ENCODE data around the gene ORC5.

The ORC5 gene

GRCh38 chr7:104175361-104175984 is 32.3 kb downstream of the ORC5 start:
- H3K9ac ChIP-seq (ENCODE audit: low read length) = no peak overlapping the region
- peaks cover 20% of the 10 kb centered on the region; the same call in 1 of the 2 replicates for H3K9me3 ChIP-seq (ENCODE audit: insufficient read depth, low read length)
- H3K9me2 ChIP-seq (replicated peaks; ENCODE audit: insufficient read depth, low read length) = no peaks in the 10 kb centered on the region
- no peak overlapping the region for H3K27ac ChIP-seq (ENCODE audit: low read depth, low read length)
- no peak overlapping the region for H3K4me3 ChIP-seq (ENCODE audit: insufficient read depth, low read length, poor library complexity, severe bottlenecking)
- peaks cover 33% of the 10 kb centered on the region for H3K36me3 ChIP-seq (ENCODE audit: low read length)
- TF ChIP-seq EZH2phosphoT487 (conservative IDR thresholded peaks at IDR 0.05; ENCODE audit: low read length) (no peak), CTCF (IDR thresholded peaks at IDR 0.05; ENCODE audit: insufficient read depth, low read length, poor library complexity, severe bottlenecking) (no peak)
- no peaks in the 10 kb centered on the region for H3F3A ChIP-seq (ENCODE audit: insufficient read depth)
- no peaks in the 10 kb centered on the region for H3K79me2 ChIP-seq (ENCODE audit: insufficient read depth, low read length)
- no peaks in the 10 kb centered on the region for H3K27me3 ChIP-seq (ENCODE audit: low read length)
- no peak overlapping the region for H3K4me2 ChIP-seq (ENCODE audit: low read depth, low read length, poor library complexity, severe bottlenecking)
- H4K20me1 ChIP-seq (ENCODE audit: low read depth, low read length) = no peaks in the 10 kb centered on the region
- H2AFZ ChIP-seq (ENCODE audit: low read depth, low read length, severe bottlenecking) = no peak overlapping the region

- H3K36me3 ChIP-seq (ENCODE audit: low read length) = peaks cover 26% of the 10 kb centered on the region
- H3K9me3 ChIP-seq (ENCODE audit: insufficient read depth, low read length) = peaks cover 15% of the 10 kb centered on the region; the same call in 1 of the 2 replicates
- H3K4me2 ChIP-seq (ENCODE audit: low read depth, low read length, poor library complexity, severe bottlenecking) = no peak overlapping the region
- H3K79me2 ChIP-seq (ENCODE audit: insufficient read depth, low read length) = no peaks in the 10 kb centered on the region
- TF ChIP-seq CTCF (IDR thresholded peaks at IDR 0.05; ENCODE audit: insufficient read depth, low read length, poor library complexity, severe bottlenecking) = no peak
- no peak for TF ChIP-seq EZH2phosphoT487 (conservative IDR thresholded peaks at IDR 0.05; ENCODE audit: low read length)
- H2AFZ ChIP-seq (ENCODE audit: low read depth, low read length, severe bottlenecking) = no peak overlapping the region
- no peak overlapping the region for H3K27ac ChIP-seq (ENCODE audit: low read depth, low read length)
- no peak overlapping the region for H3K9ac ChIP-seq (ENCODE audit: low read length)
- H3F3A ChIP-seq (ENCODE audit: insufficient read depth) = no peaks in the 10 kb centered on the region
- H4K20me1 ChIP-seq (ENCODE audit: low read depth, low read length) = no peaks in the 10 kb centered on the region
- no peak overlapping the region for H3K4me3 ChIP-seq (ENCODE audit: insufficient read depth, low read length, poor library complexity, severe bottlenecking)
- no peaks in the 10 kb centered on the region for H3K9me2 ChIP-seq (replicated peaks; ENCODE audit: insufficient read depth, low read length)
- no peaks in the 10 kb centered on the region for H3K27me3 ChIP-seq (ENCODE audit: low read length)
Measured at GRCh38 chr7:104174798-104175197, 33.0 kb downstream of the ORC5 start.

GRCh38 chr7:104162081-104162480 is 45.7 kb downstream of the ORC5 start:
- Histone ChIP-seq H3K9me2 (replicated peaks; ENCODE audit: insufficient read depth, low read length) (no peaks in the 10 kb centered on the region), H4K20me1 (ENCODE audit: low read depth, low read length) (no peaks in the 10 kb centered on the region), H3K27ac (ENCODE audit: low read depth, low read length) (no peak overlapping the region), H3K4me2 (ENCODE audit: low read depth, low read length, poor library complexity, severe bottlenecking) (no peak overlapping the region), H3K4me3 (ENCODE audit: insufficient read depth, low read length, poor library complexity, severe bottlenecking) (no peak overlapping the region), H3K27me3 (ENCODE audit: low read length) (no peaks in the 10 kb centered on the region), H3F3A (ENCODE audit: insufficient read depth) (peaks cover 6% of the 10 kb centered on the region; the same call in 1 of the 2 replicates), H3K36me3 (ENCODE audit: low read length) (peaks cover 37% of the 10 kb centered on the region), H3K9ac (ENCODE audit: low read length) (no peak overlapping the region), H2AFZ (ENCODE audit: low read depth, low read length, severe bottlenecking) (no peak overlapping the region), H3K79me2 (ENCODE audit: insufficient read depth, low read length) (no peaks in the 10 kb centered on the region), H3K9me3 (ENCODE audit: insufficient read depth, low read length) (no peaks in the 10 kb centered on the region)
- TF ChIP-seq EZH2phosphoT487 (conservative IDR thresholded peaks at IDR 0.05; ENCODE audit: low read length) (no peak), CTCF (IDR thresholded peaks at IDR 0.05; ENCODE audit: insufficient read depth, low read length, poor library complexity, severe bottlenecking) (no peak)

Data from SU-DHL-6 (cell line).